ENCODE measurements around the gene PLK3.
"Not testable (repeated sequence)": the region's sequence is repeated elsewhere in the genome, so short reads cannot be mapped to it uniquely, and the experiment has no call there.

PLK3 gene

GRCh38 chr1:44786841-44787426, 13.2 kb upstream of the PLK3 start:
- no peak overlapping the region for H3K27ac ChIP-seq
- no peak for DNase-seq (ENCODE audit: low read depth, low spot score)

- no peak for DNase-seq (ENCODE audit: low read depth, low spot score)
- H3K27ac ChIP-seq = no peak overlapping the region
These were observed 12.7 kb upstream of the PLK3 start for GRCh38 chr1:44787506-44787905.

GRCh38 chr1:44788120-44788860, 11.9 kb upstream of the PLK3 start, which contains the start of gene BEST4:
BEST4 (minus strand) TSS chr1:44788170; CDS start chr1:44787705, 465 bp downstream.
- no peak within 1 kb of the TSS for H3K27ac ChIP-seq
- no peak for DNase-seq (ENCODE audit: low read depth, low spot score)

- no peak for DNase-seq (ENCODE audit: low read depth, low spot score)
- H3K27ac ChIP-seq = no peak overlapping the region
These were observed 9.0 kb upstream of the PLK3 start for GRCh38 chr1:44790968-44791801.

GRCh38 chr1:44792736-44793502, 7.3 kb upstream of the PLK3 start:
- no peak overlapping the region for H3K27ac ChIP-seq
- DNase-seq (ENCODE audit: low read depth, low spot score) = no peak

- not testable (repeated sequence) for H3K27ac ChIP-seq; DNase-seq (ENCODE audit: low read depth, low spot score)
These were observed 2.3 kb upstream of the PLK3 start for GRCh38 chr1:44797886-44798285.

GRCh38 chr1:44798481-44799365, 1.5 kb upstream of the PLK3 start:
- peak overlapping the region; percentile 97 for H3K27ac ChIP-seq
- no peak for DNase-seq (ENCODE audit: low read depth, low spot score)

- DNase-seq (ENCODE audit: low read depth, low spot score) = no peak
- H3K27ac ChIP-seq = peak overlapping the region; percentile 97
These were observed 1.5 kb downstream of the PLK3 start for GRCh38 chr1:44801491-44802305.

- DNase-seq (ENCODE audit: low read depth, low spot score) = no peak
- H3K27ac ChIP-seq = peak overlapping the region; percentile 97
These were observed 2.3 kb downstream of the PLK3 start for GRCh38 chr1:44802306-44803061.

- DNase-seq (ENCODE audit: low read depth, low spot score) = no peak
- peak overlapping the region; percentile 97 for H3K27ac ChIP-seq
These were observed 2.8 kb downstream of the PLK3 start for GRCh38 chr1:44803062-44803311.

- DNase-seq (ENCODE audit: low read depth, low spot score) = no peak
These were observed 3.3 kb downstream of the PLK3 start for GRCh38 chr1:44803312-44804095.

GRCh38 chr1:44805311-44806024, 5.3 kb downstream of the PLK3 start:
- DNase-seq (ENCODE audit: low read depth, low spot score) = no peak
- peak overlapping the region; percentile 97 for H3K27ac ChIP-seq

More at GRCh38 chr1:44803312-44804095, 3.3 kb downstream of the PLK3 start:
- H3K27ac ChIP-seq = peak overlapping the region; percentile 97

- H3K27ac ChIP-seq = peak overlapping the region; percentile 97
- no peak for DNase-seq (ENCODE audit: low read depth, low spot score)
These were observed 6.0 kb downstream of the PLK3 start for GRCh38 chr1:44806025-44806703.

GRCh38 chr1:44806704-44807363, 6.7 kb downstream of the PLK3 start, which contains the start of gene DYNLT4:
DYNLT4 (minus strand) TSS chr1:44807351; CDS start chr1:44806668, 683 bp downstream.
- no peak for DNase-seq (ENCODE audit: low read depth, low spot score)
- H3K27ac ChIP-seq = peak within 1 kb of the TSS; percentile 97

- peak overlapping the region; percentile 97 for H3K27ac ChIP-seq
- peak; percentile 91 for DNase-seq (ENCODE audit: low read depth, low spot score)
These were observed 7.3 kb downstream of the PLK3 start for GRCh38 chr1:44807364-44808062.
